CD14-positive monocyte (primary cell): ENCODE data around the gene SIGLEC1. TPM values are rescaled to one million over a fixed set of nuclear protein-coding genes. Genes with fewer than 3 reads are reported as not detected.

ENCODE experiments used
- DNase-seq, 3 donors: peaks; one replicate each; pipeline ENCODE4 v3.0.0-alpha.2; 2011 to 2022
- H2AFZ ChIP-seq: 2 replicates; pipeline ENCODE4 v1.6.0; 2012; ENCODE audit warnings: mild to moderate bottlenecking, low read depth, low read length, inconsistent platforms; ENCODE audit not compliant: insufficient read depth, poor library complexity, severe bottlenecking
- H3K27ac ChIP-seq, 2 donors: 1 replicate in 1 of 2; 2 replicates in 1 of 2; pipeline ENCODE4 v1.5.1; 2012 to 2013; ENCODE audit warnings: low read length in 2 of 2, control low read depth in 1 of 2, inconsistent platforms in 1 of 2, low read depth in 1 of 2, mild to moderate bottlenecking in 1 of 2
- H3K27me3 ChIP-seq, 2 donors: one replicate each; pipeline versions ENCODE4 v1.6.0 to v1.6.1; 2011 to 2013; ENCODE audit warnings: low read length in 2 of 2; ENCODE audit not compliant: control insufficient read depth in 2 of 2, insufficient read depth in 2 of 2
- H3K36me3 ChIP-seq, 2 donors: replicated peaks in 1 of 2; 1 replicate in 1 of 2; 2 replicates in 1 of 2; pipeline versions ENCODE4 v1.5.1 to v1.6.1; 2012 to 2013; ENCODE audit warnings: low read length in 2 of 2, control low read depth in 1 of 2, inconsistent platforms in 1 of 2, mild to moderate bottlenecking in 1 of 2; ENCODE audit not compliant: insufficient read depth in 2 of 2, control insufficient read depth in 1 of 2
- H3K4me1 ChIP-seq, 2 donors: 1 replicate in 1 of 2; 2 replicates in 1 of 2; pipeline versions ENCODE4 v1.5.1 to v1.6.1; 2012 to 2013; ENCODE audit warnings: low read length in 2 of 2, control low read depth in 1 of 2, inconsistent platforms in 1 of 2, mild to moderate bottlenecking in 1 of 2, moderate library complexity in 1 of 2; ENCODE audit not compliant: insufficient read depth in 2 of 2, control insufficient read depth in 1 of 2
- H3K4me2 ChIP-seq: replicated peaks from 2 replicates; pipeline ENCODE3; 2012; ENCODE audit warnings: low read length, moderate library complexity, mild to moderate bottlenecking; ENCODE audit not compliant: poor library complexity, severe bottlenecking; ENCODE audit errors: extremely low read depth
- H3K4me3 ChIP-seq, 3 experiments: fragments of 200-600 bp in 1 of 3; sonication (generic) in 1 of 3; replicated peaks in 1 of 3; 1 replicate in 2 of 3; 2 replicates in 1 of 3; pipeline ENCODE4 v1.5.1; 2011 to 2013; ENCODE audit warnings: low read length in 3 of 3, mild to moderate bottlenecking in 3 of 3, control low read depth in 2 of 3, low read depth in 2 of 3, inconsistent platforms in 1 of 3, moderate library complexity in 1 of 3
- H3K79me2 ChIP-seq: 2 replicates; pipeline ENCODE4 v1.6.0; 2012; ENCODE audit warnings: mild to moderate bottlenecking, control low read depth, inconsistent platforms, low read length, moderate library complexity; ENCODE audit not compliant: insufficient read depth
- H3K9ac ChIP-seq: 2 replicates; pipeline ENCODE4 v1.6.0; 2017; ENCODE audit warnings: low read length, mild to moderate bottlenecking; ENCODE audit not compliant: insufficient read depth, poor library complexity, severe bottlenecking
- H3K9me3 ChIP-seq, 2 donors: replicated peaks in 1 of 2; 1 replicate in 1 of 2; 2 replicates in 1 of 2; pipeline versions ENCODE4 v1.5.1 to v1.6.1; 2012 to 2013; ENCODE audit warnings: low read length in 2 of 2, control low read depth in 1 of 2; ENCODE audit not compliant: control insufficient read depth in 1 of 2, insufficient read depth in 1 of 2
- H4K20me1 ChIP-seq: 2 replicates; pipeline ENCODE4 v1.6.0; 2012; ENCODE audit warnings: mild to moderate bottlenecking, low read length, control low read depth, moderate library complexity; ENCODE audit not compliant: insufficient read depth
- H3K27ac Mint-ChIP-seq, 7 donors: one replicate each; pipeline ENCODE4 v1.8.0; 2020; ENCODE audit warnings: mild to moderate bottlenecking in 7 of 7, mixed read lengths in 7 of 7, moderate library complexity in 6 of 7, inconsistent platforms in 2 of 7
- H3K27me3 Mint-ChIP-seq, 3 donors: one replicate each; pipeline ENCODE4 v1.8.0; 2021 to 2022; ENCODE audit warnings: low read depth in 3 of 3, mild to moderate bottlenecking in 3 of 3, mixed read lengths in 3 of 3, moderate library complexity in 3 of 3, inconsistent platforms in 1 of 3
- H3K36me3 Mint-ChIP-seq, 2 donors: one replicate each; pipeline ENCODE4 v1.8.0; 2020; ENCODE audit warnings: mixed read lengths in 2 of 2, inconsistent platforms in 1 of 2, mild to moderate bottlenecking in 1 of 2
- H3K4me1 Mint-ChIP-seq: one replicate; pipeline ENCODE4 v1.8.0; 2020; ENCODE audit warnings: mild to moderate bottlenecking, mixed read lengths
- H3K4me3 Mint-ChIP-seq, 2 donors: one replicate each; pipeline ENCODE4 v1.8.0; 2020; ENCODE audit warnings: mild to moderate bottlenecking in 2 of 2, mixed read lengths in 2 of 2, moderate library complexity in 1 of 2
- H3K9me3 Mint-ChIP-seq, 7 donors: one replicate each; pipeline ENCODE4 v1.8.0; 2020 to 2022; ENCODE audit warnings: mixed read lengths in 7 of 7, mild to moderate bottlenecking in 6 of 7, moderate library complexity in 6 of 7, inconsistent platforms in 2 of 7
- whole genome bisulfite sequencing: methylation state at CpG from one replicate; pipeline ENCODE4 v1.1.5; 2013; ENCODE audit warnings: missing lambda C conversion rate; ENCODE audit not compliant: insufficient coverage; 5-methylcytosine and 5-hydroxymethylcytosine counted together
- intact Hi-C, 2 donors: fragments of 100-400 bp; cut with micrococcal nuclease; formaldehyde crosslinking; loops; one replicate each; pipeline versions ENCODE4 v1.15.0 to v1.15.1; 2023
- polyA plus RNA-seq, 3 donors: library from polyadenylated mRNA; depleted of rRNA in 1 of 3; unstranded in 2 of 3; stranded (reverse) in 1 of 3; fragments of 300-500 nt in 2 of 3; fragments of >200 nt in 1 of 3; fragmentation: Illumina TruSeq in 2 of 3; gene quantifications; 1 replicate in 2 of 3; 2 replicates in 1 of 3; pipeline ENCODE4 v1.2.3, GENCODE V29; 2012 to 2021
- TF ChIP-seq, protein P1 (sequence below): fragments of 200-600 bp; IDR thresholded peaks from one replicate; pipeline ENCODE4 v1.8.0; 2022; ENCODE audit warnings: antibody characterized with exemption, mild to moderate bottlenecking

Gene SIGLEC1
- polyA plus RNA-seq, 3 donors = 1.6 to 23.5 (median 2.5) TPM

- Histone ChIP-seq H2AFZ (no peak overlapping the region), H4K20me1 (peaks cover 45% of the 10 kb centered on the region), H3K9me3 (no peaks in the 10 kb centered on the region), H3K9ac (no peak overlapping the region), H3K4me3 (no peak overlapping the region), H3K27me3 (no peaks in the 10 kb centered on the region), H3K4me2 (no peak overlapping the region), H3K36me3 (peaks cover 44 to 68% of the 10 kb centered on the region in 2 donors), H3K79me2 (peaks cover 37% of the 10 kb centered on the region), H3K4me1 (peaks cover 24 to 50% of the 10 kb centered on the region in 2 donors), H3K27ac (peak overlapping the region in 1 of 2 donors; percentile 48)
- H3K36me3 Mint-ChIP-seq = peaks cover 54 to 69% of the 10 kb centered on the region in 2 donors
- TF ChIP-seq, protein P1, sequence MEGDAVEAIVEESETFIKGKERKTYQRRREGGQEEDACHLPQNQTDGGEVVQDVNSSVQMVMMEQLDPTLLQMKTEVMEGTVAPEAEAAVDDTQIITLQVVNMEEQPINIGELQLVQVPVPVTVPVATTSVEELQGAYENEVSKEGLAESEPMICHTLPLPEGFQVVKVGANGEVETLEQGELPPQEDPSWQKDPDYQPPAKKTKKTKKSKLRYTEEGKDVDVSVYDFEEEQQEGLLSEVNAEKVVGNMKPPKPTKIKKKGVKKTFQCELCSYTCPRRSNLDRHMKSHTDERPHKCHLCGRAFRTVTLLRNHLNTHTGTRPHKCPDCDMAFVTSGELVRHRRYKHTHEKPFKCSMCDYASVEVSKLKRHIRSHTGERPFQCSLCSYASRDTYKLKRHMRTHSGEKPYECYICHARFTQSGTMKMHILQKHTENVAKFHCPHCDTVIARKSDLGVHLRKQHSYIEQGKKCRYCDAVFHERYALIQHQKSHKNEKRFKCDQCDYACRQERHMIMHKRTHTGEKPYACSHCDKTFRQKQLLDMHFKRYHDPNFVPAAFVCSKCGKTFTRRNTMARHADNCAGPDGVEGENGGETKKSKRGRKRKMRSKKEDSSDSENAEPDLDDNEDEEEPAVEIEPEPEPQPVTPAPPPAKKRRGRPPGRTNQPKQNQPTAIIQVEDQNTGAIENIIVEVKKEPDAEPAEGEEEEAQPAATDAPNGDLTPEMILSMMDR = no peak
- H3K9me3 Mint-ChIP-seq = no peaks in the 10 kb centered on the region
- H3K27ac Mint-ChIP-seq = peak overlapping the region in 3 of 7 donors; percentile 32 to 75 (median 50)
- WGBS = 97% methylated on average over 16 of the region's 16 CpGs
- intact Hi-C loops = no loop called here
- no peak overlapping the region for H3K4me3 Mint-ChIP-seq
- peaks cover 0 to 4% (median 0%) of the 10 kb centered on the region in 3 donors for H3K27me3 Mint-ChIP-seq
- no peak for DNase-seq
- H3K4me1 Mint-ChIP-seq = peaks cover 40% of the 10 kb centered on the region
These were observed 41.9 kb upstream of the SIGLEC1 start for GRCh38 chr20:3754276-3754630.

DNA sequence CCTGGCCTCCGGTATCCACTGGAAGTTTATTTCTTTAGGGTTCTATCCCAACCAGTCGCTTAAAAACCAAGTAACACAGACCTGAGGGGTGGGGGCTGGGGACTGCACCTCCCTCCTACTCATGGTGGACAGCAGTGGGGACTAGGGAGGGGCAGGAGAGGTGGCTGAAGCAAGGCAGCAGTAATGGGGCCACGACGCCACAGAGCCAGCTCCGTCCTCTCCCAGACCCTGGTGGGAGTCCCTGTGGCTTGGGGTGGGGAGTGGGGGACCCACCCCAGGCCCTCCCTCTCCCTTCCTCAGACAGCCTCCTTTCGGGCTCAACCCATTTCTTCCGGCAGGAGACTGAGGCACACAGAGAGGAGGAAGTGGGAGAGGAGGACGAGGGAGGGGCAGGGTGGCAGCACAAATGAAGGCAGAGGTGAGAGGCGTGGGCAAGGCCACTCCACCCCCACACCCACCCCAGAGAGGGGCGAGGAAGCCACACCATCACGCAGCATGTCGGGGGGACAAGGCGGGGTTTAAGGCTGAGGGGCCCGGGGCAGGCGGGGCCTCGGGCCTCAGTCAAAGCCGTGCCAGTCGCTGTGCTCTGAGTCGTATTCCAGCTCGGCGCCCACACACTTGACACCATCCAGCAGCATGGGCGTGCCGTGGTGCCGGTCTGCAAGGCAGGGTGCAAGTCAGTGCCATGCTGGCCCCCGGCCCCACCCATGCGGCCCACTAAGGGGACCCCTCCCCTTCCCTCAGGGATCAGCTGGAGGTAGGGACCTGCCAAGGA lies 41.3 kb upstream of the SIGLEC1 start:
- Histone ChIP-seq H3K4me2 (no peak overlapping the region), H3K4me3 (no peak overlapping the region), H3K9ac (no peak overlapping the region), H4K20me1 (peaks cover 39% of the 10 kb centered on the region), H3K27ac (no peak overlapping the region), H3K79me2 (peaks cover 31% of the 10 kb centered on the region), H3K9me3 (no peaks in the 10 kb centered on the region), H2AFZ (no peak overlapping the region), H3K36me3 (peaks cover 39 to 62% of the 10 kb centered on the region in 2 donors), H3K4me1 (peaks cover 24 to 48% of the 10 kb centered on the region in 2 donors), H3K27me3 (no peaks in the 10 kb centered on the region)
- peaks cover 52 to 64% of the 10 kb centered on the region in 2 donors for H3K36me3 Mint-ChIP-seq
- H3K27me3 Mint-ChIP-seq = peaks cover 0 to 4% (median 2%) of the 10 kb centered on the region in 3 donors
- no peak for DNase-seq
- H3K4me1 Mint-ChIP-seq = peaks cover 35% of the 10 kb centered on the region
- no peak overlapping the region for H3K4me3 Mint-ChIP-seq
- intact Hi-C loops = loop anchor here in 1 of 2 donors (1.0 kb wide), 1 partner anchor 102 kb away; no protein-coding TSS in a partner anchor
- H3K9me3 Mint-ChIP-seq = no peaks in the 10 kb centered on the region
- 90% methylated on average over 17 of the region's 26 CpGs for WGBS
- TF ChIP-seq, protein P1 = no peak
- peak overlapping the region in 3 of 7 donors; percentile 13 to 71 (median 42) for H3K27ac Mint-ChIP-seq
